ENCODE data around the gene EFNA5.

DNA sequence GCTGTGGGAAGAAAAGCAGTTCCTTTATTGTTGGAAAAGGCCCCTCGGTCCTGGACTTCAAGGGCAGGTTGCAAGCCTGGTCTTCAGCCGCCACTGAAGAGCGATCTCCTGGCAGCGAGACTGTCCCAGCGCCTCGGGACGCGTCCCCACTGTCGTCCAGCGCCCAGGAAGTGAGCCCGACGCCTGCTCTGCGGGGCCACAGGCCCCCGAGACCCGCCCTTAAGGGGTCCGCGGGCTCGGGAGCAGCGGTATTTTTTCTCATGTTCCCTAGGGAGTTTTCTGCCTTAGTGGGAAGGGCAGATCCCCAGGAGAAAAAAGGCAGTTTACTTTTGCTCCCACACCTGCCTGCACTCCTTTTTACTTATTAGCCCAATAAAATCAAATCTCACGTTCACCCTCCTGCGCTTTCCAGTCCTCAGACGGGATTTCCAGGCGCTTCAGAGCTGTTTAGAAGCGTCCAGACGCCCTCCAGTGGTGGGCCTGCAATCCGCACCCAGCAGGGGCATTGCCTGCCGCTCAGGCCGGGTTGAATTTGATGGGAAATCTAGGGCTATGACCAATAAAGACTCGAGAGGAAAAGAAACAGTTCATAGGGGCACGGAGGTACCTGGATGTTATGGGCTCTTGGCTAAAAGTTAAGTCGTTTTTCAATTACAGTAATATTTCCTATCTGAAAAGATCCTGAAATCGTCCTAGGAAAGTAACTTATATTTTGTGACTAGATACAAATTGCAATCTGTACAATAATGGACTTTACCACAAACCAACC is 2.8 kb upstream of the EFNA5 start:
- TF ChIP-seq, protein P1, sequence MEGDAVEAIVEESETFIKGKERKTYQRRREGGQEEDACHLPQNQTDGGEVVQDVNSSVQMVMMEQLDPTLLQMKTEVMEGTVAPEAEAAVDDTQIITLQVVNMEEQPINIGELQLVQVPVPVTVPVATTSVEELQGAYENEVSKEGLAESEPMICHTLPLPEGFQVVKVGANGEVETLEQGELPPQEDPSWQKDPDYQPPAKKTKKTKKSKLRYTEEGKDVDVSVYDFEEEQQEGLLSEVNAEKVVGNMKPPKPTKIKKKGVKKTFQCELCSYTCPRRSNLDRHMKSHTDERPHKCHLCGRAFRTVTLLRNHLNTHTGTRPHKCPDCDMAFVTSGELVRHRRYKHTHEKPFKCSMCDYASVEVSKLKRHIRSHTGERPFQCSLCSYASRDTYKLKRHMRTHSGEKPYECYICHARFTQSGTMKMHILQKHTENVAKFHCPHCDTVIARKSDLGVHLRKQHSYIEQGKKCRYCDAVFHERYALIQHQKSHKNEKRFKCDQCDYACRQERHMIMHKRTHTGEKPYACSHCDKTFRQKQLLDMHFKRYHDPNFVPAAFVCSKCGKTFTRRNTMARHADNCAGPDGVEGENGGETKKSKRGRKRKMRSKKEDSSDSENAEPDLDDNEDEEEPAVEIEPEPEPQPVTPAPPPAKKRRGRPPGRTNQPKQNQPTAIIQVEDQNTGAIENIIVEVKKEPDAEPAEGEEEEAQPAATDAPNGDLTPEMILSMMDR (conservative IDR thresholded peaks at IDR 0.05): peak; percentile 95
- TF ChIP-seq EZH2 (IDR thresholded peaks at IDR 0.05; ENCODE audit: low read depth): no peak

All from PC-9 (cell line).